ENCODE results near the gene RAD50.

DNA sequence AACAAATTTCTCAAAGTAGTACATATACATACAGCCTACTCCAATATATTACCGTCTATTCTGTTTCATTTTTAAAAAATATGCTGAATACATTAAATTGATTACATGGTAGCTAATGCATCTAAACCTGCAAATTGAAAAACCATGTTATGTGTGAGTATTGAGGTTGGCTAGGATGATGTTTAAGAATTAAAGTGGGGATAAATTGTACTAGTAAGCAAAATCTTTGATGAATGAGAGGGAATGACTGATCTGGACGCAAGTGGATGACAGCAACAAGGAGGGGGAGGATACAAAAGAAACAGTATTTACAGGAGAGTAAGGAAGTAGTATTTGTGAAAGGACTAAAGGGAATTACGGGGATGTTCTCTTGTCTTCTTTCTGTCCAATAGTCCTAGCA, 37.4 kb downstream of the RAD50 start:
- TF ChIP-seq, protein P1, sequence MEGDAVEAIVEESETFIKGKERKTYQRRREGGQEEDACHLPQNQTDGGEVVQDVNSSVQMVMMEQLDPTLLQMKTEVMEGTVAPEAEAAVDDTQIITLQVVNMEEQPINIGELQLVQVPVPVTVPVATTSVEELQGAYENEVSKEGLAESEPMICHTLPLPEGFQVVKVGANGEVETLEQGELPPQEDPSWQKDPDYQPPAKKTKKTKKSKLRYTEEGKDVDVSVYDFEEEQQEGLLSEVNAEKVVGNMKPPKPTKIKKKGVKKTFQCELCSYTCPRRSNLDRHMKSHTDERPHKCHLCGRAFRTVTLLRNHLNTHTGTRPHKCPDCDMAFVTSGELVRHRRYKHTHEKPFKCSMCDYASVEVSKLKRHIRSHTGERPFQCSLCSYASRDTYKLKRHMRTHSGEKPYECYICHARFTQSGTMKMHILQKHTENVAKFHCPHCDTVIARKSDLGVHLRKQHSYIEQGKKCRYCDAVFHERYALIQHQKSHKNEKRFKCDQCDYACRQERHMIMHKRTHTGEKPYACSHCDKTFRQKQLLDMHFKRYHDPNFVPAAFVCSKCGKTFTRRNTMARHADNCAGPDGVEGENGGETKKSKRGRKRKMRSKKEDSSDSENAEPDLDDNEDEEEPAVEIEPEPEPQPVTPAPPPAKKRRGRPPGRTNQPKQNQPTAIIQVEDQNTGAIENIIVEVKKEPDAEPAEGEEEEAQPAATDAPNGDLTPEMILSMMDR (IDR thresholded peaks at IDR 0.05): no peak
- no peak for TF ChIP-seq POLR2AphosphoS5 (IDR thresholded peaks at IDR 0.05)
- TF ChIP-seq POLR2A (IDR thresholded peaks at IDR 0.05): no peak
